GM20431 (cell line): ENCODE results near the gene GANC.

Source experiments
- in situ Hi-C: fragments of 300-500 bp; cut with MseI, MboI; formaldehyde crosslinking; loops from one replicate; pipeline ENCODE4 v1.15.0; 2020; ENCODE audit warnings: low sequenced_read_pairs; ENCODE audit not compliant: unreplicated experiment

The GANC gene

GRCh38 chr15:42371096-42371495, 98.1 kb downstream of the GANC start:
- in situ Hi-C loops: no loop called here

DNA sequence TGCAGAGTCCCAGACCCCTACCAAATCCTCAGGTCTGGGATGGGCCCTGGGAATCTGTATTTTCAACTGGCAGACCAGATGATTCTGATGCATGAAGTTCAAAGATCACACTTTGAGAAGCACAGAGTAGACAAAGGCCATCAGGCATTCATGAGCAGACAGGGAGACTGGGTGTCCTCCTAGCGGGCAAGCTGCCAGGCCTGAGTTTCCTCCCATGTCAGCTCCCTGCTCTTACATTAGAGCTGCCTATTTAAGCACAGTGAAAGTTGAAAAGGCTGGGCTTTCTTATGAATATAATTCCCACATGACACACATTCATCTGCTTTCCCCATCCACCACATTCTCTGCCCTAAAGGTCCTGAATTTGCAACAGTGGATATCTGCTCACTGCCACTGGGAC, 100.3 kb downstream of the GANC start:
- in situ Hi-C loops: no loop called here

GRCh38 chr15:42373936-42374335, 100.9 kb downstream of the GANC start:
- in situ Hi-C loops: no loop called here

- in situ Hi-C loops: no loop called here
Measured at GRCh38 chr15:42374810-42375209, 101.8 kb downstream of the GANC start.

- in situ Hi-C loops: no loop called here
Measured at GRCh38 chr15:42375252-42375651, 102.3 kb downstream of the GANC start.

DNA sequence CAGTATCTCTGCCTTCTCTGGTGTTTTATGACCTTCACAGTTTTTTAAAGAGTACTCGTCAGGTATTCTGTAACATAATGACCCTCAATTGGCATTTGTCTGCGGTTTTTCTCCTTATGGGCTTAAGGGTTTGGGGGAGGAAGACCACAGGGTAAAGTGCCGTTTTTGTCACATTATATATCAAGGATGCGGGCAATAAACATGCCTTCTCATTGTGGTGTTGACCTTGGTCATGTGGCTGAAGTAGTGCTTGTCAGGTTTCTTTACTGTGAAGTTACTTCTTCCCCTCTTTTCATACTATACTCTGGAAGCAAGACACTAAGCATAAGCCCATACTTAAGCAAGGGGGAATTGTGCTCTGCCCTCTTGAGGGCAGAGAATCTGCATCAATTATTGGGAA, 102.9 kb downstream of the GANC start:
- in situ Hi-C loops: no loop called here

- in situ Hi-C loops: no loop called here
Measured at GRCh38 chr15:42378011-42378410, 105.0 kb downstream of the GANC start.

GRCh38 chr15:42384597-42384996, 111.6 kb downstream of the GANC start:
- in situ Hi-C loops: no loop called here

DNA sequence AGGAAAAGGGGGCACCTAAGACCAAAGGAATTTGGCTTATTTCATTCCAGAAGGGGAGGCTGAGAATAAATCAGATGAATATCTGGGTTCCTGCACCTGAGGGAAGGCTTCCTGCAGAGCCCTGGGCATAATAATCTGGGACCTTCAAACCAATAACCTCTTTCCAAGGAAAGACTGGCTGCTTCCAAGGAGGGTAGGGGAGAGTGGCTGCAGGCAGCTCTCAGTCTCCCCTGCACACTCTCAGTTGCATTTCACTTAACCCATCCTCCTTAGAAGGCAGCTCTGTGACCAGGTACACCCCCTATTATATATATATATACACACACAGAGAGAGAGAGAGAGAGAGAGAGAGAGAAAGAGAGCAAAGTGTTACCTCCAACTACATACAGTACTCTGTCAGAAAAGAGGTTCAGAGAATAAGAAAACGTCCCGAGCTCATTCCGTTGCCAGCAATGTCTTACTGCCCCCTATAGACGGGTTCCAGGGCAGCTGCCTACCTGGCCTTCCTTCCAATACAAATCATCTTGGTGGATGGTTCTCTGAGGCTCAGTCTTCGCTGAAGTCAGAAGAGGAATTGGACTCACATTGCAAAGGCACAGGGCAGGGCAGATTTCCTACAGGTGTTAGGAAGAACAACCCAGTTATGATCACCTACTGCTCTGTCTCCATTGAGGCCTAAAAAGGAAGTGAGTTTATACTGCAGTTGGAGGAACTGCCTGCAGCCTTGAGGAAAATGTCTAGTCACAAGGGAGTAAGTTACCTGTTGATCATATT, 112.4 kb downstream of the GANC start:
- in situ Hi-C loops: no loop called here

DNA sequence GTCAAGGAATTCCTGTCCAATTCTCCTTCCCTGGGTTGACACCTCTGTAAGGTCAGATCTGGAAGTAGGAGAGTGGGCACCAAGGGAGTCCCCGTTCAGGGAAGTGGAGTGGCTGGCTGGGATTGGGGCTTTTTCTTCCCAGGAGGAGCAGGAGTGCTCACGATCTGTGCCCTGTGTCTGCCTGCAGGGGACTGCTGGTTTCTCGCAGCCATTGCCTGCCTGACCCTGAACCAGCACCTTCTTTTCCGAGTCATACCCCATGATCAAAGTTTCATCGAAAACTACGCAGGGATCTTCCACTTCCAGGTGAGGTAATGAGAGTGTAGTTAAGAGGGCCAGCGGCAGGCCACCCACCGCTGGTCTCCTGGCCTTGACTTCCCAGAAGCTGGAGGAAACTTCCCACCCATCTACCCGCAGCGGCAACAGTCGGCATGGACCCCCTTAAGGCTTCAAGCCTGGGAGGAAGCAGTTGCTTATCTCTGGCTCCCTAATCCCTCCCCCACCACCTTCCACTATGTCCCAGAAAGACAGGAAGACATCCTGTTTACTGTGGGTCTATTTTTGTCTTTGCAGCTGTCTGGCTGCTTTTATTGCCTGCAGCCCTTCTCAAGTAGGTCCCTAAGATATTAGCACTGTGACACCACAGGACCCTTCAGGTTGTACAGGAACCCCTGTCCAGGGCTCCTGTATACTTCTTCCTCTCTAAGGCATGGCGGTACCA, 113.1 kb downstream of the GANC start:
- in situ Hi-C loops: no loop called here

DNA sequence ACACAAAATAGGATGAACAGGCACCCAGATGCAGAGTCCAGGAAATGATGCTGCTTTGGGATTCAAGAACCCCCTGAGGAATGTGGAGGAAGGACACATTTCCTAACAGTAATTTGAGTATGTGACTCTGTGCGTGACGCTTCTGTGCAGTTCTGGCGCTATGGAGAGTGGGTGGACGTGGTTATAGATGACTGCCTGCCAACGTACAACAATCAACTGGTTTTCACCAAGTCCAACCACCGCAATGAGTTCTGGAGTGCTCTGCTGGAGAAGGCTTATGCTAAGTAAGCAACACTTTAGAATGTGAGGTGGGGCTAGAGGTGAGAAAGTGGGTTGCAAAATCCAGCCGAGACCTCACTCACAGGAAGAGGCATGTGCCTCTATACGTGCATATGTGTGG, 114.6 kb downstream of the GANC start:
- in situ Hi-C loops: no loop called here

- in situ Hi-C loops: no loop called here
Measured at GRCh38 chr15:42392309-42393024, 119.5 kb downstream of the GANC start.

GRCh38 chr15:42394106-42394505, 121.1 kb downstream of the GANC start:
- in situ Hi-C loops: no loop called here

DNA sequence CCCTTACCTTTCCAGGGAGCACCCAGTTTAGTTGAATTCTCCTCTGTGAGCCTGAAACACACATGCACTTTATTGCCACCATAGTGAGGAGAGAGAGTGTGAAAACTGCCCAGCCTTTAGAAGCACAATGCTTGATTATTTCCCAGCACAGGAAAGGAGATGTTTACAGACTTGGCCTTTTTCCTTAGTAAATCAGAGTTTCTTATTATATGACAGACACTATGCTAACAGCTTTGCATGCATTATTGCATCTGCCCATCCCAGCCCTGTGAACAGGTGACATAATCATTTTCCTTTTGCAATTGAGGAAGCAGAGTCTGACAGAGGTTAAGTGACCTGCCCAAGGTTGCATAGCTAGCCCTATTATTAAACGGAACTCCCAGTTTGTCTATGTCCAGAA, 122.8 kb downstream of the GANC start:
- in situ Hi-C loops: no loop called here

- in situ Hi-C loops: no loop called here
Measured at GRCh38 chr15:42401544-42402454, 128.8 kb downstream of the GANC start.

GRCh38 chr15:42402455-42403205, 129.6 kb downstream of the GANC start:
- in situ Hi-C loops: no loop called here

DNA sequence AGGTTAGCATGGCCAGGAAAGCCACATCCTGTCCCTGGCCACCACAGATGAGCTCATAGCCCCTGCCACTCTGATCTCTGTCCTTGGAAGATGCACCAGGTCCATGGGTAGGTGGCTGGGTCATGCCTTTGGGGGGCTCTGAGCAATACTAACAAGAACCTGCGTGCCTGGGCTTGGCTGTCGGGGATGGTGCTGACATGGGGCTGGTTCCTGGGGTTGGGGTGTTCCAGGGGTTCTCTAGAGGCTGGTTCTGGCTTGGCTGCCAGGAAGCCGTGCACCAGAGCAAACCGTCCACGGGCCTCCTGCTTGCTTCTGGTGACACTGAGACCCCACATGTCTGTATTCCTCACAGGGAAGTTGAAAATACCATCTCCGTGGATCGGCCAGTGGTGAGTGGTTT, 130.4 kb downstream of the GANC start:
- in situ Hi-C loops: no loop called here

GRCh38 chr15:42404461-42405235, 131.6 kb downstream of the GANC start:
- in situ Hi-C loops: no loop called here
